Lung microvascular endothelial cell (primary cell): ENCODE measurements around the gene PPARG. TPM values are rescaled to one million over a fixed set of nuclear protein-coding genes. Genes with fewer than 3 reads are reported as not detected.
"Not testable (repeated sequence)": the region's sequence is repeated elsewhere in the genome, so short reads cannot be mapped to it uniquely, and the experiment has no call there.

Experiments
- DNase-seq, 2 donors: peaks; one replicate each; pipeline versions ENCODE4 v3.0.0 to v3.0.0-alpha.2; 2010; ENCODE audit warnings: low read depth in 2 of 2
- total RNA-seq: library from RNA; depleted of rRNA; stranded (reverse); fragments of >200 nt; gene quantifications from 2 replicates; pipeline ENCODE4 v1.2.1, GENCODE V29; 2014

The PPARG gene
- total RNA-seq = 42.7 and 77.8 TPM in 2 replicates

DNA sequence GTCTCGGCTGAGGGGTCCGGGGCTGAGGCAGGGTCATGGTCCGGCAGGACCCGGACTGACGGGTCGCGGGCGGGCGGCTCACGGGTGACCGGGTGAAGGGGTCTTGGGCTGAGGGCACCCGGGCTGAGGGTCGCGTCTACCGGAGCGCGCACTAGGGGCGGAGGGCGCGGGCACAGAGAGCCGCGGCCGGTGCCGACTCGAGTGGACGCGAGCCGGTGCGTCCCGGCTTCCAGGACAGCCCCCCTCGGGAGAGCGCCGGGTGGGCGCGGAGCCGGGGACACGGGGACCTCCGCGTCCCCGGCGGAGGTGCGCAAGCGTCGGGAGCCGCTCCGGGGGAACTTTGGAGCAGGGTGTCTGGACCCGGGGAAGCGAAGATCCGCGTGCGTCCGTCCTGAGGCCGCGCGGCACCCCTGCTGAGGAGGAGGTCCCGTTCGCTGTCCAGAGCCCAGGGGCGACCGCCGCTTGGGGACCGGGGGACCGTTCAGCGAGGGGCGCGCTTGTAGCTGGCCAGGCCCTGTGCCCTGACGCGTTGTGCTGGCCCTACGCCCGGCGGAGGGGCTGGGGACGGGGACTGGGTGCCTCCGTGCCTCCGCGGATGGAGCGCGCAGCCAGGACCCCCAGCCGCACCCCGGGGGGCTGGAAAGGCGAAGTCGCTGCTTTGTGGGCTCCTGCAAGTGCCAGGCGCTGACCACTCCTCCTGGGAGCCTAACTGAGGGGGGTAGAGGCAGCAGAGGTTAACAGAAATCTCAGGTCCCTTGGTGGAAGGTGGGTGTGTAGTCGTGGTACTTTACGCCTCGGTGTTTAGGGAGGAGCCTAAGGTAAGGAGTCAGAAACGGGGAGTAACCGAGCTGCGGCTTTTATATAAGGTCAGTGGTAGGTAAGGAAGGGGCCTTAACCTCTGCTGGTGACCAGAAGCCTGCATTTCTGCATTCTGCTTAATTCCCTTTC lies at the start of gene PPARG:
Gene PPARG, plus strand, starts transcription at position 889 of the 948 bp plus-strand sequence. CDS start 90,642 bp downstream, outside the sequence.
- DNase-seq = peak; percentile 41 to 52

DNA sequence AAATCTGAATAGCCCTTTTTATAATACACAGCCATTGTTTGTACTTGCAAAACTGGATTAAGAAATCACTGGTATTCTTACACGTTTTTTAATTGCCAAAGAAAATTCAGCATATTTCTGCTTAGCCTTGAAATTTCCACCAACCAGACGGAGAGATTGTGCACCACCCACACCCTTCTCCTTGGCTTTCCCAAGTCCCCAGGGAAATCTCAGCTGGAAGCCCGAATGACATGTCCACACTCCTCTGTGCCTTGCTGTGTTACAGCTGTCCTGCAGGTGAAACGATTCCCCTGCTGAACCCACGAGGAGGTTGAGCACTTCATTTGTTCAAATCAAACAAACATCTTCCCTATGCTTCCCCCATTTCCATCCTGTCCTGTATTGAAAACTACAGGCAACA lies 49.6 kb upstream of the PPARG start:
- DNase-seq = no peak

DNA sequence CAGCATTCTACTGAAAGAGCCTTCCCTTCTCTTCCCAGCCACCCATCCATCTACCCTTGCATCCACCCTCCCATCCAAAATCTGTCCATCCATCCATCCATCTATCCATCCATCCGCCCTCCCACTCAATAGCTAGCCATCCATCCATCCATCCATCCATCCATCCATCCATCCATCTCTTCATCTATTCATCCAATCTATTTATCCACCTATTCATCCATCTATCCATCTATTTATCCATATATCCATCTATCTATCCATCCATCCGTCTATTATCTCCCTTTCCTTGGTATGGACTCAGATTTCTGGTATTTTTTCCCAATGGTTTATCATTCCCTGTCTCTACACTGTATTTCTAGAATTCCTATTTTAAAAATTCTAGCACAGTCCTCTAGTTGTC lies 46.1 kb upstream of the PPARG start:
- DNase-seq = no peak

GRCh38 chr3:12246497-12247163 lies 42.2 kb upstream of the PPARG start:
- DNase-seq = no peak

GRCh38 chr3:12247411-12247810 lies 41.5 kb upstream of the PPARG start:
- no peak for DNase-seq

GRCh38 chr3:12249519-12249918 lies 39.4 kb upstream of the PPARG start:
- DNase-seq = no peak

DNA sequence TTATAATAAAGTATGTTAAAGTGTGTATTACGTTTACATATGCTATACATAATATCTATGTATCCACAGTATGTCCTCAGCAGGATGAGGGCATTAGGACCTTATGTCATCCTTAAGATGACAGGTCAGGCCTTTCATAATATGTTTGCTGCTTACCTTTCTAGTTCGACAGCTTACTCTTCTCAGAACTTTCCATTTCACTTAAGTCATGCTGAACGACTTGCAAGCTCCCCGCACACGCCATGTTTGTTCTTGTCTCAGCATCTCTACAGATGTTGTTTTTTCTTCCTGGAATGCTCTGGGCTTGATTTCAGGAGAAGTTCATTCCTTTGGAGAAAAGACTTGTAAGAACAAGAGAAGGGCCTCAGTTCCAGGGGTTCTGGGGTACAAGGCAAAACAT lies 36.0 kb upstream of the PPARG start:
- DNase-seq = no peak

- DNase-seq = no peak
These were observed 35.1 kb upstream of the PPARG start for GRCh38 chr3:12253516-12254343.

DNA sequence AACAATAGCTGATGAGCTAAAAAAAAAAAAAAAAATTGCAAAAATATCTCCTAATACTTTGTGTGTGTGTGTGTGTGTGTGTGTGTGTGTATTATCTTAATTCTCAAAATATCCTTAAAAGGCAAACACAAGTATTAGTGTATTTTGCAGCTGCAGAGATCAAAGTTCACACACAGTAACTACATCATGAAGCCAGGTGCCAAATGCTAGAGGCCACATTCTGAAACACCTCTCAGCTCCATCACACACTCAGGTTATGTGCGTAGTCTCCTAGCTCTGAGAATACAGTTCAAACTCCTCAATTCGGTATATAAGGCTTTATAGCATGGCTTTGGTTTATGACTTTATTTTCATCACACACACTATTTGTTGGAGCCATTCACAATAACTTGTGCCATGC lies 33.5 kb upstream of the PPARG start:
- DNase-seq = no peak

GRCh38 chr3:12258911-12259310 lies 30.0 kb upstream of the PPARG start:
- DNase-seq = no peak

DNA sequence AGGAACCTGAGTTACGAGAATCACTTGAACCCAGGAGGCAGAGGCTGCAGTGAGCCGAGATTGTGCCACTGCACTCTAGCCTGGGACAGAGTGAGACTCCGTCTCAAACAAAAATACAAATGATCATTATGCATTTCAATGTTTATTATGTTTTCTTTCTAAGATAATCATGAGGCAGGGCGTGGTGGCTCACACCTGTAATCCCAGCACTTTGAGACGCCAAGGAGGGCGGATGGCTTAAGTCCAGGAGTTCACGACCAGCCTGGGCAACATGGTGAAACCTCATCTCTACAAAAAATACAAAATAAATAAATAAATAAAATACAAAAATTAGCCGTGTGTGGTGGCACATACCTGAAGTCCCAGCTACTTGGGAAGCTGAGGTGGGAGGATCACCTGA lies 26.7 kb upstream of the PPARG start:
- not testable (repeated sequence) for DNase-seq

- DNase-seq = no peak
These were observed 23.4 kb upstream of the PPARG start for GRCh38 chr3:12265508-12265907.

- peak in 1 of 2 donors; percentile 91 for DNase-seq
These were observed 22.8 kb upstream of the PPARG start for GRCh38 chr3:12266038-12266437.

- DNase-seq = peak; percentile 19 to 82
These were observed 21.4 kb upstream of the PPARG start for GRCh38 chr3:12267376-12268030.

GRCh38 chr3:12268049-12268735 lies 20.7 kb upstream of the PPARG start:
- DNase-seq = peak in 1 of 2 donors; percentile 46

DNA sequence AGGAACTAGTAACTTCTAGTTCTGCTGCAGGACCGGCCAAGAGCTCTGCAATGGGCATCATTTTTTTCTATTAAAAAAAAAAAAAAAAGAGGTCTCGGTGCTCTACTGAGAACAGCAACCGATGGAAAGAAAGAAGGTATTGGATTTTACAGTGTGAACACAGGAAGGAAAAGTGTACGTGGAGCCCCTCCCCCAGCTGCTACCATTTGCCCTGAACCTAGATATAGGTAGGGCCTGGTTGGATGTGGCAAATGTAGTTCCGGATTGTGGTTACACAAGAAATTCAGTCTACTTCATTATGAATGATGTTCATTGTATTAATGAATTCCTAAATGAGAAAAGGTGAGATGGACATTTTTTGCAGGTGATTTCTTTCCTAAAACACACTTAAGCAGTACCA lies 17.9 kb upstream of the PPARG start:
- DNase-seq = no peak

DNA sequence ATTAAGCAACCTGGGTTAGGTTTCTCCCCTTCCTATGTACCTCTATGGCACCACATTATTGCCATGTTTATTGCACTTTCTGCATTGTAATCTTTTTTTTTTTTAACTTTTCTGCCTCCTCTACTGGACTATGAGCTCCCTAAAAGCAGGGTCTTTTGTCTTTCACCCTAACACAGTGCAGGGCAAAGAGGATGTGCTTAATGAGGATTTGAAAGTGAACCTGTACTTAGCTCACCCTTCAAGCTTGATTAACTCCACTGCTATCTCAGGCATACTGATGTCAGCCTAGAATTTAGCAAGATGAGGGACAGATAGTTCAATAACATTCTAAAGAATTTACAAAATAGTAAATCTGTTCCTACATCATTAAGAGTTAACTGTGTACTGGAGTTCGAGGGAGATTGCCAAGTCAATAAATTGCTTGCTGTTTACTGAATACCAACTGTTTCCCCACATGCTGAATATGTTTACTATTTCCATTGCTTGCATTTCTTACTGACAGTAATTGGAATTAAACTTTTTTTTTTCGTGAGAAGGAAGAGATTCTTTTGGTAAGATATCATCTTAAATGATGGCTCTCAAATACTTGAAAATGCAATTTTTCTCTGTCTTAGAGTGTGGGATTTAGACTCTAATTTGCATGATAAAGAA lies 15.7 kb upstream of the PPARG start:
- no peak for DNase-seq

GRCh38 chr3:12275974-12276650 lies 12.8 kb upstream of the PPARG start:
- DNase-seq = peak in 1 of 2 donors; percentile 19

DNA sequence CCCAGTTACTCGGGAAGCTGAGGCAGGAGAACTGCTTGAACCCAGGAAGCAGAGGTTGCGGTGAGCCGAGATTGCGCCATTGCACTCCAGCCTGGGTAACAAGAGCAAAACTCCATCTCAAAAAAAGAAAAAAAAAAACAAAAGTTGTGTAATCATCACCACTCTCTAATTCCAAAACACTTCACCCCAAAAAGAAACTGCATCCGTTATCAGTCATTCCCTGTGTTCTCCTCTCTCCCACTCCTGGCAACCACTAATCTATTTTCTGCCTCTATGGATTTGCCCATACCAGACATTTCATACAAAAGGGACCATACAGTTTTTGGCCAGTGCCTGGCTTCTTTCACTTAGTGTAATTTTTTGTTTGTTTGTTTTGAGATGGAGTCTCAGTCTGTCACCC lies 12.0 kb upstream of the PPARG start:
- DNase-seq = not testable (repeated sequence)

- DNase-seq = no peak
These were observed 10.3 kb upstream of the PPARG start for GRCh38 chr3:12278566-12278965.
